Ramos (cell line): ENCODE data around the gene FAM171A1.

Source experiments
- in situ Hi-C: fragments of 300-500 bp; cut with MboI; formaldehyde crosslinking; loops from one replicate; pipeline ENCODE4 v1.14.3; 2022; ENCODE audit warnings: low sequenced_read_pairs; ENCODE audit not compliant: unreplicated experiment

FAM171A1 gene

GRCh38 chr10:15254808-15255648, 116.1 kb downstream of the FAM171A1 start:
- in situ Hi-C loops: no loop called here

GRCh38 chr10:15253951-15254807, 116.9 kb downstream of the FAM171A1 start:
- in situ Hi-C loops: no loop called here

- in situ Hi-C loops: no loop called here
These were observed 118.7 kb downstream of the FAM171A1 start for GRCh38 chr10:15252396-15252795.

GRCh38 chr10:15251791-15252380, 119.2 kb downstream of the FAM171A1 start:
- in situ Hi-C loops: no loop called here

- in situ Hi-C loops: no loop called here
These were observed 125.6 kb downstream of the FAM171A1 start for GRCh38 chr10:15245530-15245929.

GRCh38 chr10:15244635-15245197, 126.4 kb downstream of the FAM171A1 start:
- in situ Hi-C loops: no loop called here

GRCh38 chr10:15242261-15242840, 128.7 kb downstream of the FAM171A1 start:
- in situ Hi-C loops: no loop called here

GRCh38 chr10:15241306-15241705, 129.8 kb downstream of the FAM171A1 start:
- in situ Hi-C loops: no loop called here

- in situ Hi-C loops: no loop called here
These were observed 132.3 kb downstream of the FAM171A1 start for GRCh38 chr10:15238555-15239335.

GRCh38 chr10:15237351-15237750, 133.7 kb downstream of the FAM171A1 start:
- in situ Hi-C loops: no loop called here

- in situ Hi-C loops: no loop called here
These were observed 134.7 kb downstream of the FAM171A1 start for GRCh38 chr10:15236340-15236739.

- in situ Hi-C loops: no loop called here
These were observed 138.8 kb downstream of the FAM171A1 start for GRCh38 chr10:15232279-15232678.

- in situ Hi-C loops: no loop called here
These were observed 139.7 kb downstream of the FAM171A1 start for GRCh38 chr10:15231426-15231825.

- in situ Hi-C loops: no loop called here
These were observed 140.8 kb downstream of the FAM171A1 start for GRCh38 chr10:15230257-15230656.

GRCh38 chr10:15229268-15229667, 141.8 kb downstream of the FAM171A1 start:
- in situ Hi-C loops: no loop called here

GRCh38 chr10:15228426-15228825, 142.7 kb downstream of the FAM171A1 start:
- in situ Hi-C loops: no loop called here

- in situ Hi-C loops: no loop called here
These were observed 143.3 kb downstream of the FAM171A1 start for GRCh38 chr10:15227611-15228372.

- in situ Hi-C loops: no loop called here
These were observed 145.6 kb downstream of the FAM171A1 start for GRCh38 chr10:15225511-15225910.

- in situ Hi-C loops: no loop called here
These were observed 146.1 kb downstream of the FAM171A1 start for GRCh38 chr10:15224948-15225347.
